Epidermal melanocyte (primary cell): ENCODE results near the gene PAX6.

Experiments used
- DNase-seq: peaks from one replicate; pipeline ENCODE4 v3.0.0; 2011; ENCODE audit warnings: low spot score; ENCODE audit not compliant: insufficient read length

The PAX6 gene

GRCh38 chr11:31810779-31811647 is at the start of gene PAX6:
TSS of gene PAX6 (minus strand) at chr11:31811322. CDS start at chr11:31806411, 4,911 bp downstream.
- DNase-seq, result no peak

- no peak for DNase-seq
These were observed 49.3 kb upstream of the PAX6 start for GRCh38 chr11:31860391-31860790.

DNA sequence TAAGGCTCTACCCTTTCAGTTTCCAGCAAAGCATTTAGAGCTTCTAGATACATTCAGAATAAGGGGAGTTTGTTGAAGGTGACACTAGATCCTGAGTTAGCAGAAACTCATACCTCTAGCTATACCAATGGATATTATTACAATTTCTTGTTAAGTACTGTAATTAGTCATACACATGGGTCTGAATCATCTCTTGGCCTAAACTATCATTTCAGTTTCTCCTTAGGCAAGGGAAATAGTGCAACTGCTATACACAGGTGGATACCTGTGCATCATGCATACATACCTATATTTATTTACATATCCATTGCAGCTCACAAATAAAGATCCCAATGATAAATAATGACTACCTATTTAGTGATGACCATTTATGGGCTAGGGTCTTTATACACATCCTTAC is 45.1 kb upstream of the PAX6 start:
- DNase-seq, result no peak

DNA sequence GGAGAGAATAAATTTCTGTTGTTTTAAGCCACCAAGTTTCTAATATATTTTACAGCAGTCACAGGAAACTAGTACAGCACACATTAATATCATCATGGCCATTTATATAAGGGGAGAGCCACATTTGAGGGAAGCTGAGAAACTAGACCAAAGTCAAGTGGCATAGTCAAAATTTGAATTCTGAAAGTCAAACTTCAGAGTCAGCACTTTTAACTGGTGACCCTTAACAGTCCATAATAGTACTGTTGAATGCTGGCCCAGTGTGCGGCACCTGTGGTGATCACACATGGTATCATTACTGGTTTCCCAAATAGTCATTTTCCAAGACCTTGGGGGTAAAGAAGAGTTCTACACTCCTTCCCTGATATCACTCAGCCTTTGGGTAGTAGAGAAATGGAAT is 44.3 kb upstream of the PAX6 start:
- no peak for DNase-seq

DNA sequence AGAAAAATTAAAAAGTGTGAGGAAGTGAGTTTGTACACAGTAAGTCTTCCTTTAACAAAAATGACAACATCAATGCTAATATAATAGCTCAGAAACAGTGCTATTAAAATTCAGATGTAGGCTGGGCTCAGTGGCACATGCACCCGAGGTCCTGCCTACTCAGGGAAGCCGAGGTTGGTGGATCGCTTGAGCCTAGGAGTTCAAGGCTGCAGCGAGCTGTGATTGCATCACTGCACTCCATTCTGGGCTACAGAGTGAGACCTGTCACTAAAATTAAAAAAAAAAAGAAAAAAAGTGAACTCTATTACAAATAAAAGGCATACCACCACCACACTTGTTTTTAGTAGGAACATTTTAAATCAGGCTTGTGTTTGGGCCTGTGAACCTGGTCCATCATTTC is 39.2 kb upstream of the PAX6 start:
- DNase-seq, result no peak

GRCh38 chr11:31847761-31848160 is 36.6 kb upstream of the PAX6 start:
- DNase-seq, result no peak

DNA sequence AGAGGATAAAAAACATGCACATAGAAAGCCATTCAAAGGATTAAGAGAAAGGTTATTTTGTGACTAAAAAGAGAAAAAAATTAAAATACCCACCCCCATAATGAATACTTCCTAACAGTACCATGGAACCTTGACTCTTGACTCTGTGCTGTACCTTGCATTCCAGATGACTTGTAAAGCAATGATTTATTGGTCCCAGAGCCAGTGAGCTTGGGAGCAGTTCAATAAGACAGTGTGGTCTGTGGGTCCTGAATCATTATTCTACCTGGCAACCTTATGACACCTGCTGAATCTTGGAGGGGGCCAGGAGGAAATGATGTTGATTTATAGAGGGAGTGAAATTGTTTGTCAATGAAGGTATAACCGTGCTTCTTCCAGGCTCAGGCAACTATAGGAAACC is 34.2 kb upstream of the PAX6 start:
- DNase-seq, result no peak

DNA sequence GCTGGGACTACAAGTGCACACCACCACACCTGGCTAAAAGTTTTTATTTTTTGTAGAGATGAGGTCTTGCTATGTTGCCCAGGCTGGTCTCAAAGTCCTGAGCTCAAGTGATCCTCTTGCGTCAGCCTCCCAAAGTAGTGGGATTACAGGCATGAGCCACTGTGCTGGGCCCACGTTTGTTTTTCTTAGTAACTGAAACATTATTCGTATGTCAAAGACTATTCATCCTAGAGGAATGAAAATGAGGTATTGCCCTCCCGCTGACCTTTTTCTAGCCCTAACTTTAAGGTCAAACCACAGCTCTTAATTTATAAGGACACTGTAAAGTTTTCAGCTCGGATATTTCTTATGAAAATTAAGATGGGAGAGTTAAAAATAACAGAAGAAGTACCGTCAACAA is 33.2 kb upstream of the PAX6 start:
- no peak for DNase-seq

DNA sequence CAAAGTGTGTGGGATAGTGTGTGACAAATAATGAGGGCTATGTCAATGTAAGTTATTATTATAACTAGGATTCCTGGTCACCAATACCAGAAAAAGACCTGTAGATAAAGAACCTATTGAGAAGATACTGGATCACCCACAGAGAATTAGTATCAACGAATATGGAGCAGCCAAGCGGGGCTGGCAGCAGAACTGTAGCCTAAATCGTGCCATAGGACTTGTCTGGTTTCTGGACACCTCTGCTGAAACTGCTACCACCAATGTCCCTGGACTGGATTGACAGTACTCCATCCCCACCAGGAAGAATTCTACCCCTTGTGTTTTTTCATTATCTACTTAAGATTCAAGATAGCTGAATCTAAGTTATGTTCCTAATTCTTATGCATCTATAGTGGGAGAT is 30.3 kb upstream of the PAX6 start:
- no peak for DNase-seq

GRCh38 chr11:31834237-31834636 is 23.1 kb upstream of the PAX6 start:
- no peak for DNase-seq

DNA sequence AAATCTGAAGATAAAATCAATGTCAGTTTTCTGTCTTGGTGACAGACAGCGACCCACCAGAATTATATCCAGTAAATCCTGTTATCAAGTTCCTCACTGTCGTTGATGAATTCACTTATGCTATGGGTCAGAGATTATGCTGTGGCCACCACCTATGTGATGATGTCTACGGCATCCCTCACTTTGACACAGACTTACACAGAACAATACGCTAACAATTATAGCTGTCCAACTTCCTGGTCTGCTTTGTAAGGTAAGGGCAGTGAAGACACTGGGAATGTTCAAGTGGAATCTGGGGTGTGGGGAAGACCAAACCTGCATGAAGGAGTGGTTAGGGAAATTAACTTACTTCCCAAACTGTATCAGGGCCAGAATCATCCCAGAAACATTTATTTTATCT is 19.3 kb upstream of the PAX6 start:
- DNase-seq, result no peak

DNA sequence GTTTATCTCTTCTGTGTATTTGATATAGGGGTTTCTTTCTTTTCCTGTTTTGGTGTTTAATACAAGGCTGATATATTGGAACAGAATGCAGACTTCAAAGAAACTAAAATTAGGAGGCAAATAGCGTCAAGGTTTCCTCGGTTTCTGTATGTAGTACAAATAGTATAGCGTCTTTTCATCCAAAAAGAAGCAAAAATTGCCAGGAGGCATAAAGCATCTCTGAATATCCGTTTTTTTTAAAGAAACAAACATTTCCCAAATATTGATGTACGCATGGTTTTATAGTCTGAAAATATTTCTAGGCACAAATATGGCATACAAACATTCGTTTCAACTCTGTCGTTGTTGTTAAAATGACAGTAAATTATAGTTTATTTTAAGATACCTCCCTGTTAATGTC is 17.1 kb upstream of the PAX6 start:
- no peak for DNase-seq

DNA sequence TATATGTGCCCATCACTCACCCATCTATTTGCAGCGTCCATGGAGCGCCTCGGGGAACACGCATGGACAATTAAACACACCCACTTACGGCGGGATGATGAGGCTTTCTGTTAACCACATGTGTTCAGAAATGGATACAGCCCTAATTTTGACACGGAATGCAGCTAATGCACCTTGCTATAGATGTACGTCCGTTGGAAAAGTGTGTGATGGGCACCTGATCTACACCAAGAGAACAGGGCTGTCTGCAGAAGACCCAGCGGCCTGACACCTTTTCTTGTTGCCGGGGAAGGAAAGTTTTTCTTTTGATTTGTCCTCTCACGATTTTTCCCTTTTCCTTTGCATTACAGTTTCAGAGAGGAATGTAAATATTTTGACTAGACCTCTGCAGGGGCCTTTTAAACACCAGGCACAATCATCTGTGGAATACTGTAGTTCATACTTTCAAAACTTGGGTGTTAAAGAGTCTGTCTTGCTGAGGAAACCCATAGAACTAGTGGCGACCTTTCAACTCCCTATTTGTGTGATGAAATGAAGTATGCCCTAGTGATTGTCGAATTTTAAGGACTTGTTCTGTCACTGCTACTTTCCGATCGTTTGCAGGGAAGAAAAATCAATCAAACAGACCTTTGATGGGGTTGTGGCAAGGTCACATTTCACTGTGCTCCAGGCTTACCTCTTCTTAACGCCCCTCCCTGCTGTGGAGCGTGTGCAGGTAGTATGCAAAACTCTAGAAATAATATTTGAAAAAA is 16.5 kb upstream of the PAX6 start:
- DNase-seq, result no peak

DNA sequence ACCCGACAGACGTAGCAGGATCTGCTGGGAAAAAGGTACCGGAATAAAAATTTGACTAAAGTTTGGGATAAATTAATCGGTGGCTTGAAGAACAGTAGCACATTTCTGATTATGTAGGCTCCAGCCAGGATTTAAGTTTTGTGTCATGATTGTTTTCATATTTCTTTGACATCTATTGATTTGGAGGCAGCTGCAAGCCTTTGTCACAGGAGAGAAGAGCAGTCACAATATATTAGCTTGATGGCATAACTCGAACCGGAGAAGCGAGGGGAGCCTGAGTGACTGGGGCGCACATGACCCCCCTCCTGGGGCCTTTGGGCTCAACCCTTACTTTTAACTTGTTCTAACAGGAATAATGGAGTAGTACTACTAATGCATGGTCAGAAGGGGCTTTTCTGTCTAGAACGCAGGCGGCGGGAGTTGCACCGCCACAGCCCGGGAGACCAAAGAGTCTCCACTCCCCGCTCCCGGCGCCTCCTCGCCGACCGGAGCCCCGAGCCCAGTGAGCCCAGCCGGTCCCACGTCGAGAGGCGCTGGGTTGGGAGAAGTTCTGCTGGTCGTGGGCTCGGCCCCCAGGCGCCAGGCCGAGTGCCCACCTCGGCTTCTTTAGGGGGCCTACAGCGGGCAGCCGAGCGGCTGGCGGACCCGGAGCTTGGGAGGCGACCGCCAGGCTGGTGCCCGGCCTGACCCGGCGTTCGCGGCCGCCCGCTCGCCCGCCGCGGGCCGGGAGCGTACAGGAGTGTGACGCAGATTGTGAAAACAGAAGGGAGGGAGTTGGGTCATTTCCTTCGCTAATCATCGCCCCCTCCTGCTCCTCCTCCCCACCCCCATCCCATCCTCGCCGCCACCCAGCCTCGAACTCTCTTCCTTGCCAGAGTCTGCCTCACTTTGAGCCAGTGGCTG is 15.7 kb upstream of the PAX6 start:
- DNase-seq, result no peak

GRCh38 chr11:31825838-31826484 is 14.8 kb upstream of the PAX6 start:
- DNase-seq, result no peak

DNA sequence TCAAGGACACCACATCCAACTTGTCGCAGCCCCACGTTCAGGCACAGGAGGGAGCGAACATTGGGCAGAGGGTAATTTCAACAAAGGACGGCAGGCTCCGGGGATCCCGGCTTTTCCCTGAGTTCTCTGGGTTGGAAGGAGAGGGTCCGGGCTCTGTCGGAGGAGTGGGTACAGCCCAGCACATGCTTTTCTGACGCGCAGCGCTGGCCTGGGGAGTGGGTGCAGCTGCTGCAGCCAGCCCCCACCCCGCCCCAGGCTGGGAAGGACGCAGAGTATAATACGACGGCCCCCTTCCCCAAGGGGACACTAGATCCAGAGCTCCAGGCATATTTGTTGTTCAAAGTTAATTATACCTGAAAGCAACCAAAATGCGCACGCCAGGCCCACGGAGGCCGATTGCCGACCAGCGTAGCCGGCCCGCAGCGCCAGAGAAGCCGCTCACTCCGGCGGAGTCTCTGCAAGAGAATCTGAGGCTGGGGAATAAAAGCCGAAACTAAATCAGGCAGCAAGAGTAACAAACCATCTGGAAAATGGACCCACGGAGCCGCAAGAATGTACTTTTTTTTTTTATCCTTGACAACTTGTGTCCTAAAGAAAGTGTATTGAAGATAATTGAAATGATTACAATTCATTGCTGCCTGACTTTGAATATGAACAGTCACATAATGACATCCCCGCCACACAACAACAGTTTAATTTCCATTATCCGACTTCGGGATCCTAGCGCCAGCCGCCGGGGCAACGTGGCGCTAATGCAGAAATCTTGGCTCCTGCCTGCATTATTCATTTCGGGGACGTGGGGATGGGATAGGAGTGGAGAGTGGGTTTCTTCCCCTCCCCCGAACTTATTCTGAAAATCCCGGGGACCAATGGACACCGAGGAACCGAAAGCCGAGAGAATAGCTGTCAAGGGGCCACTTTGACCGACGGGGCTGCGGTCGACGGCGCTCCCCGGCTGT is 14.0 kb upstream of the PAX6 start:
- DNase-seq, result no peak

DNA sequence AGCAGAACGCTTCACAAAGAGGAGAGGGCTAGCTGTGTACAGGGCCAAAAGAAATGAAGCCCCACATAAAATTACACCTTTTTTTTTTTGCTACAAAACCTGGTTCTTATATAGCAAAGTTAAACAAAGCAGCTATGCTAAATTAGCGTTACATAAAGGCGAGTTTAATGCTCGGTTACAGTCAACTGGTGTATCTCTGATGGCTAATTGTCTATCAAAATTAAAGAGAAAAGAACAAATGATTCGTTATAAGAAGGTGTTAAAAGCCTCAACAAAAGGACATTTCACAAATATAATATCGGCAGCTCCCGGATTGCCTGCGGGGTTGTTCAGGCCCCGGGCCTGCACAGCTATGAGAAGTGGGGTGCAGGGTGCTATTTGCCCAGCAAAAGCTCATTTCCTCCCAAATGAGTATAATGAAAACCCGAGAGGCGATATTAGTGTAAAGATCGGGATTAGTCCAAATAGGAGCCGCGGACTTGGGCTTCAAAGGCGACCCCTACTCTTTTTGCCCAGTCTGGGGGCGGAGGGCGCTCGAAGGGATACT is 13.3 kb upstream of the PAX6 start:
- no peak for DNase-seq

- DNase-seq, result no peak
These were observed 12.7 kb upstream of the PAX6 start for GRCh38 chr11:31823644-31824331.
